Inflammatory macrophage (primary cell): ENCODE measurements around the gene HSD11B2.

ENCODE experiments used
- DNase-seq, 2 donors: peaks; one replicate each; pipeline ENCODE4 v3.0.0-alpha.2; 2020 to 2022
- total RNA-seq, 18 experiments: gene quantifications; one replicate each; lab custom pipeline; 2026; ENCODE audit warnings: mixed read lengths in 6 of 18, inconsistent platforms in 2 of 18; lab: John Stamatoyannopoulos, UW

The HSD11B2 gene
- total RNA-seq: 0 to 0.43 (median 0.15) reads per million in 18 experiments

DNA sequence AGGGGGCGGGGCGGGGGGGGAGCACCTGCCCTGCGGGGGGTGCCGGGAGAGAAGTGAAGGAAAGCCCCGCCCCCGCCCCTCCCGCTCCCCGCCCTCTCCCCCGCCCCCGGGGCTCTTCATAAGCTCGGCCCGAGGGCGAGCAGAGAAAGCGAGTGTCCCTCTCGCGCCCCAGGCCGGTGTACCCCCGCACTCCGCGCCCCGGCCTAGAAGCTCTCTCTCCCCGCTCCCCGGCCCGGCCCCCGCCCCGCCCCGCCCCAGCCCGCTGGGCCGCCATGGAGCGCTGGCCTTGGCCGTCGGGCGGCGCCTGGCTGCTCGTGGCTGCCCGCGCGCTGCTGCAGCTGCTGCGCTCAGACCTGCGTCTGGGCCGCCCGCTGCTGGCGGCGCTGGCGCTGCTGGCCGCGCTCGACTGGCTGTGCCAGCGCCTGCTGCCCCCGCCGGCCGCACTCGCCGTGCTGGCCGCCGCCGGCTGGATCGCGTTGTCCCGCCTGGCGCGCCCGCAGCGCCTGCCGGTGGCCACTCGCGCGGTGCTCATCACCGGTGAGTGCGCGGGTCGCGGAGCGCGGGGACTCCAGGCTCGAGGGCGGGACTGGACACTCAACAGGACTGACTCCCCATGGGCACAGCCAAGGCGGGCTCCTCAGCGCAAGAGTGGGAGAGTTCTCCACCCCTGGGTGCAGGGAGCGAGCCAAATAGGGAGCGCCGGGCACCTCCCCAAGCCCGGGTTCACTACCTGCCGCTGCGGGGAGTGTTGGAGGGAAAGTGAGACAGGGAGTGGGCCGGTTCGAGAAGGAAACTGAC is at the start of gene HSD11B2:
HSD11B2 (plus strand) TSS at position 145 of the 798 bp plus-strand sequence; CDS start at position 273, 128 bp downstream.
- peak; percentile 39 to 66 for DNase-seq

DNA sequence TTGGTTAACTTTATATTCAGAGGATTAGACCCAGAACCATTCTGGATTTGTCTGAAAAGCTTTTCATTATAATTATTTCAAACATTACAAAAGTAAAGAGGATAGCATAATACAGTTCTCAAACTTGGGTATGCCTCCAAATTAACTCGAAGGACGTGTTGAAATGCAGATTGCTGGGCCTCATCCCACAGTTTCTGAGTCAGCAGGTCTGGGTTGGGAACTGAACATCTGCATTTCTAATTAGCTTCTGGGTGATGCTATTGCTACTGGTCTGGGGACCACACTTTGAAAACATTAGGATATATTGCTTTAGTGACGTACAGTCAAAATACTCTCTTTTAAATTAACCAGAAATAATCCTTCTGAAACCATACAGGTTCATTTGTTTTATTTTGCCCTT is 47.6 kb upstream of the HSD11B2 start:
- DNase-seq: peak; percentile 24 to 47

DNA sequence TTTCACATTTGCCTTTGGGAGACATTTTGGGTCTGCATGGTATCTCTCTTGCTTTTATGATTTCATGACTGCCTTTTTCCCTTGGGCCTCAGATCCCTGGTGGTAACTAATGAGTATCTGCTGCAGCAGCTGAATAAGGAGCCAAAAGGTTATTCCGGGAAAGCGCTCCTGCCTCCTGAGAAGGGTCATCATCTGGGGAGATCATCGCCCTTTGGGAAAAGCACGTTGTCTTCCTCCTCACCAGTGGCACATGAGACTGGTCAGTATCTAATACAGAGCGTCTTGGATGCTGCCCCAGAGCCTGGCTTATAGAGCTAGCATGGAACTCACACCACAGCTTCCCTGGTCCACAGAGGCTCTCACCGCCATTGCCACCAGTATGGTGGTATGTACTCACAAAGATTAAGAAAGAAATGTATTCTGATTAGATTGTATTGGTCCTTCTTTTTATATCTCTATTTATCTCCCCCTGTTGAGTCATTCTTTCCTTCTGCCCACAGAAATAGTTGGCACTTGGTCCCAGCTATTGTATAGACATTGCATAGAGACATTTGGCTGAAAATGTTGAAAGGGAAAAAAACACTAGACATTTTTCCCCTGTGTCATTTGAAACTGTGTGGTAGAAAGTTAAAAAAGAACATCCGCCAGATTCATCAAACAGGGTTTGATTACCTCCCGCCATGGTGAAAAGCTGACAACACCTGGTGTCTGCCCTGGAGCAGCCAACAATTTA is 46.0 kb upstream of the HSD11B2 start:
- DNase-seq: no peak

DNA sequence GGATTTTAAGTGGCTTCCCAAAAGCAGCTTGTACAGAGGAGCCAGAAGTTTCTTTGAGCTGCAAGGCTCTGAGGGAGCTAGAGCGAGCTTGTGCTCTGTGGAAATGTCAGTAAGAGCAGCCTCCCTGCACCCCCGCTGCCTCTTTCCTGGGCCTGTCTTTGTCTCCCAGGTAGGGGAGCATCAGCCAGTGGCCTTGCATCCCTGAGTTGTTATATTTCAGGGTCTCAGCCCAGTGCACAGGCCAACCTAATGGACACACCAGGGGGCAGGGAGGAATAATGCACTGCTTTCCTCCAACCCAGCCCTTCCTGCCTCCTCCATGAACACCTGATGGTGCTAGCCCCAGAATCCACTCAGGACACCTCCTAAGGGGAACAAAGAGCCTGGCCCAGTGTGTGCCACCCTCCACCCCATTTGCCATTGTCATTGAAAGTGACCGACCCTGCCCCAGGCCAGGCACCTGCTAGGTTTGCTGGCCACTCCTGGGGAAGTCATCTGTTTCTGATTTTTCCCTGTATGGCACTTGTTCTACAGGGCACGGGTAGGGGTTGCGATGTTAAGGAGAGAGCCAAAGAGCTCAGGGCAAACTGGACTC is 44.0 kb upstream of the HSD11B2 start:
- no peak for DNase-seq

DNA sequence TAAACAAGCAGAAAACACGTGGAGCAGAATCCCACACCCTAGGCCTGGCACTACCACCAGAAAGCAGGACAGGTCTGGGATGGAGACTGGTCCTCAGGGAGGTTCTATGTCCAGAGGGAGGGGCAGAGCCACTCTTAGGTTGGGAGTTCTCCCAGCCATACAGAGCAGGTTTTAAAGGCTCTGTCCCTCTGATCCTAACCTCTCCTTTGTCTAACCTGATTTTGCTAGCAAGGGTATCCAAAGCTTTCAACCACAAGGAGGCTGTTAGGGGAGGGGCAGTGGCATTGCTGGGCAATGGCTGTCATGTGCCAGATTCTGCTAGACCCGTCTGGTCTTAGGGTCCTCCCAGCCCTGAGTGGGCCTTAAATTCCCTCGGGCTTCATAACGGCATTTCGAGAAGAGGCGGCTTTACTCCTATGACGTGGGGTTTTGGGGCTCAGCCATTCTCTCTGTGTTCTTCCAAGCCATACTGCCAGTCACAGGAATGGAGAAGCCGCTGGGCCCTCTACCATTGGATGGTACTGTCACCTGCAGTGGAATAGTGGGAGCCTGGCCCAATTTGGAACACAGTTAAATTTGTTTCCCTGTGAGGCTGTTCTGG is 43.3 kb upstream of the HSD11B2 start:
- DNase-seq: no peak

DNA sequence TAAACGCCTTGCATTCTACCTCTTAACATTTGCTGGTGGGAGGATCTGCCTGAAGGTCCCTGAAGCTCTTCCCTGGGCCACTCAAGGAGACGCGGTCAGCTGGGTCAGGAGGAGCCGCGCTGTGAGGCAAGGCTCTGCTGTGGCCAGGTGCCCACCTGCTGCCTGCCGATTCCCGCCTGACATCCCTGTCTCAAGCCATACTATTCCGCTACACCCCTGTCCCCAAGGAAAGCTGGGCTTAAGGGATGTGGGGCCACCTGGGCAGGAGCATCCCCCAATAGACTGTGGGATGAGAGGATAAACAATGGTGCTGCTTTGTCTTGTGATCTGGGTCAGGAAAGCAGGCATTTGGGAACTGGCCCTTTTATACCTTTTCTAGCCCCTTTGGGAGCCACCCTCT is 42.7 kb upstream of the HSD11B2 start:
- no peak for DNase-seq

DNA sequence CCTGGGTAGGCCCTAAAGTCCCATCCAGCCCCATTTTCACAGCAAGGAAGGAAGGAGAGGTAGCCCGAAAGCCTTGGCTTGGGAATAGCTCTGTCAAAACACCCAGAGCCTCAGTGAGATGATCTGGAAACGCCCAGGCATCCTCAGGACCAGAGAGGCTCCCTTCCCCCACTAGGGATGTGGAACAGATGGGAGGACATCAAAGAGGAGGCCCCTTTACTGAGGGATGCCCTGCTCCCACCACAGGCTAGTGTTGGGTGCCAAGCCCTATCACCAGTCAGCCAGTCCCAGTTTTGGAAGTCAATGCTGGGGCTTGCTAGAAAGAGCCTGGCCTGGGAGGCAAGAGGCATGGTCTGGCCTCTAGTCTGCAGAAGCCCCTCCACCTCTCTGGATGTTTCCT is 42.3 kb upstream of the HSD11B2 start:
- DNase-seq: no peak

DNA sequence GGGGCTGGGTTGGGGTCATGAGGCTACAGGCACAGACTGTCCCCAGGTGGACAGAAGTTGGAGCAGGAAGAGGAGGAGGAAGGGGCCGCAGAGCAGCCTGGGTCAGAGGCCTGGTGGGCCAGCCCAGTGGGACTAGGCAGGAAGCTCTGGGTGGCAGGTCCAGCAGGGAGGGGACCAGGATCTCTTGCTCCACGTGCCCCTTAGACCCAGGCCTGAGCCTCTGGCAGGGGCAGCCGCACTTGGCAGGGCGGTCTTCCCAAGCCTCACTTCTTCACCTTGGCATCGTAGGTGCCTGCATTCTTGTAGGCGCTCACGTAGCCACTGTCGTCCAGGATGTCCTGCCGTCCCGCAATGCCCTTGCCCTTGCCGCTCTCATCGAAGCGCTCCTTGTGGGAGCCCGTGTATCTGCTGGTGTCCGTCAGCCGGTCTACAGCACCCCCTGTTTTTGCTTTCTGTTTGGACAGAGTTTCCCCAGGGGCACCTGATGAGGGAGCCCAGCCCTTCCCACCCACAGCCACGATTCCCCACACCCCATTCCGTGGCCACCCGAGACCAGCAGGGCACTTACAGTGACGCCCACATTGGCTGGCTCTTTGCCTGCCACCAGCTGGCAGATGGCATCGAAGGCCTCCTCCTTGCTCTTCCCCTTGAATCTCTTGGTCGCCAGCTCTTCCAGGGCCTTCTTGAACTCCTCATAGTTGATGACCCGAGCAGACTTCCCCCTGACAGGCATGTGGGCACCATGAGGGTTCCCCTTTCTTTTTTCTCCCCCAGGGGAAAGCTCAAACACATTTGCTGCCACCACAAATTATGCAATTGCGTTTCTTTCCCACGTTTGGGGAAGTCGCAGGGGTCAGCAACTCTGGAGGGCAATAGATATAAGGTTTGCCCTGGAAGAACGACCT is 40.8 kb upstream of the HSD11B2 start:
- DNase-seq: peak; percentile 96 to 98

DNA sequence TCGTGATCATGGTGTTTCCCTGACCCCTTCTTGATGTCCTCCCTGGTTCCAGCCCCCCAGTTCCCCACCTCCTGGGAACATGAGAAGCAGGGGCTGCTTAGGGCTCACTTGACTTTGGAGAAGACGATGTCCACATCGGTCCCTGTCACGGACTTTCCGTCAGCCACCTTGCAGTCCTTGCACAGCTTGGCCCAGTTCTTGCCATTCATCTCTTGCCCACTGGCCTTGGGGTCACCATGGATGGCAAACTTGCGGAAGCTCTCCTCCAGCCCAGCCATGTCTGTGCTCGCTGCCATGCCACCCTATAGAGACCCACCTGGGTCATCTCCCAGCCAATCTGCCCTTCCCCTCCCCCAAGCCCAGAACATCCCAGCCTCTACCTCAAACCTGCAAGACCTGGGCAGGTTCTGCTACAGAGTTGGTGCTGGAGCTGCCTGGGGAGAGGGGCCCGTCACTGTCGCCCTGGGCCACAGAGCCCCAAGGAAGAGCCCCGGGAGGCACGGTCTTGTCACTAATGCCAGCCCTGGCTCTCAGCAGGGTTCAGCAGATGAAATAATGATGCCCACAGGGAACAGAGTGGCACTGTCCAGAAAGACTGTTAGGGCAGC is 40.0 kb upstream of the HSD11B2 start:
- no peak for DNase-seq

DNA sequence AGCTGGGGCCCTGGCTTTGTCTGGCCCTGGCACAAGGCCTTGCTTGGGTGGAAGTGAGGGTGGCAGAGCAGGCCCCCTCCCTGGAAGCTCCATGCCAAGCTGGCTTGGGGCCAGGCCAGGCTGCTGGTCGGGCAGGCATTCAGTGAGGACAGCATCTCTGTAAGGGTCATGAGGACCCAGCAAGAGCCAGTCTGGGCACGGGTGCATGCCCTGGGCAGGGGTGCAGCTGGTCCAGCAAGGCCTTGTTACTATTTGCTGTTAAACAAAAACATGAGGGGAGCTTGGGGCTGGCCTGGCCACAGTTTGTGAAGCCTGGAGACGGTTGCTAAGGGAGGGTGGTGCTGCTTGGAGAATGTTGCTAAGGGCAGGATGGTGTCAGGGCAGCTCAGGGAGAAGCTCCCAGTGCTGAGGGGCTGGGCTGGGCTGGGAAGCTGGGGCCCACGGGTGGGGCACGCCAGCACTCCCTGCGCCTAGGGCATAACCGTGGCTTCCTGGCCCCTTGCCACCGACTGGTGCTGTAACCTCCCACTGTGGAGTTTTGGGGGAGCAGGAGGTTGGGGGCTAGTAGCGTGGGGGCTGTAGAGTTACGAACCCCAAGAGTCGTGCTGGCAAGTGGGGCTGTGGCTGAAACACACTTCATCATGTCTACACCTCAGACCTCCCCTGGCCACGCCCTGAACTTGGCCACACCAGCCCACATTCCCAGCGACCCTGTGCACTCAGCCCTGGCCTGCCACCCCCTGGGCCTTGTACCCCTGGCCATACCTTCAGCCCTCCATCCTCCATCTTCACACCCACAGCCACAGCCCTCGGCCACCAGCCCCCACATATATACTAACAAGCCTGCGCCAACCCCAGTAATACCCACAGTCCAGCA is 39.3 kb upstream of the HSD11B2 start:
- DNase-seq: no peak

DNA sequence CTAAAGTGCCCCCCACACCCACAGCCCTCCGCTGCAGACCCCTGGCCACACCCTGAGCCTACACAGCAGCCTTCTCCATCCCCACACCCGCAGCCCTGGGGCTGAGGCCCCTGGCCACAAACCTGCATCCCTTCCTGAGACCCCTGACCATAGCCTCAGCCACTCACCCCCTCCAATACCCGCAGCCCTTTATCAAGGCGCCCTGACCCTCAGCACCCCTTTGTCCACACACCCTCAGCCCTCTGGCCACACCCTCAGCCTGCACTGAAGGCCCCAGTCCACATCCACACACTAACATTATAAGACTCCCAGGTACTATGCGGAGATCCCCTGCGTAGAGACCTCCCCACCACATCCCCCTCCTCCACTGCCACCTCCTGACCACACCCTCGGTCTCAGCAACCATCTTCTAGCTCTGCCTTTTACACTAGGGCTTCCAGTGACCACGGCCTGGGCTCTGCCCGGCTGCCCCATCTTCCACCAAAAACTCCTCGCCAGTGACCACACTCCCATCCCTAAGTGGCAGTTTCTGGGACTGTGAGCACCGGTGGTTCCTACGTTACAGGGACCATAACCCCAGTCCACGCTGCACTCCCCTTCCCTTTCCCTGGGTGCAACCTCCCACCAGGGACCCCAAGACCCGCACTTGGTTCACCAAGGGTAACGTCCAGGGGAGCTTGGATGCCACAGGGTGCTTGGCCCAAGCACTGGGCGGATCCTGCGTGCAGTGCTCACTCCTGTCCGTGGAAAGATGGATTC is 38.4 kb upstream of the HSD11B2 start:
- no peak for DNase-seq

DNA sequence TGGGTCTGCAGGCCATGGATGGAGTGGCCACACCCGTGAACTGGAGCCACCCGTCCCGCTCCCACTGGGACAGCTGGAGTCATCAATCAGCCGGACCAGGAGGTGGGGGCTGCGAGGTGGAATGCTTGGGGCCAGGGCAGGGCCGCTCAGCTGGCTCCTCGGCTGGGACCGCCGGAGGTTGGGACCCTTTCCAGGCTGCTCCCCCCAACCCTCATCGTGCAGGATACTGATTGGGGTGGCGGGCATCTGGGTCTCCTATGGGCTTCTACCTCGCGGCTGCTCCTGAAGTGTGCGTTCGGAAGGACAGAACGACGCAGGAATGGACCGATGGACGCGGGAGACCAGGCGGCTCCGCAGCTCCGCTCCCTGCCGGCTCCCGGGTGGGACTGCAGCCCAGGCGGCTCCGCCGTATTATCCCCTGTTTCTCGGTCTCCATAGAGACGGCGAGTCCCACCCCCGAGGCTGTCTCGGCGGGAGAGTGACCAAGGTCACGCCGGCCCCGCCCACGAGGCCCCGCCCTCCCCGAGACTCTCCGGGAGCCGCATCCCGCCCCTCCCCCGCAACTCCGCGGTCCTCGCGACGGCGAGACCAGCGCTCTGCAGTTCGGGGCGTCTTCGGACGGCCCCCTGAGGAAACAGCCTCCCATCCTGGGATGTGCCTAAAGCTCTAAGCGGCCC is 37.7 kb upstream of the HSD11B2 start, which contains the start of gene TPPP3:
TPPP3 (minus strand) TSS at position 388 of the 677 bp plus-strand sequence. CDS start 2,387 bp downstream, outside the sequence.
- DNase-seq: peak; percentile 47 to 54

DNA sequence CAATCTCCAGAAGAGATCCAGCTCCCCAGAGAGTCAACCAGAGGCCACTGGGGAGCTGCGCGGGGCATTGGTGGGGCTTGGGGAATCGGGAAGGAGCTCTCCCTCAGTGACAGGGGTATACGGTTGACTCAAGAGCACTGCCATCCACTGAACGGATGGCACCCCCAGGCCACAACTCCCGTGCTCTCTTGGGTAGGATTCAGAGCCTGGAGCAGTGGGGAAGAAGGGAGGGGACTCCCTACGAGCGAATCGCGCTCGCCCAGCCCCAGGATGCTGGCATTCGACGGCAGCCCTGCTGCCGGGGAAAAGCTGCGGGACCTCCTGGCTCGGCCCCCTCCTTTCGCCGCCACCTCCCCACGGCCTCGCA is 37.1 kb upstream of the HSD11B2 start:
- no peak for DNase-seq

DNA sequence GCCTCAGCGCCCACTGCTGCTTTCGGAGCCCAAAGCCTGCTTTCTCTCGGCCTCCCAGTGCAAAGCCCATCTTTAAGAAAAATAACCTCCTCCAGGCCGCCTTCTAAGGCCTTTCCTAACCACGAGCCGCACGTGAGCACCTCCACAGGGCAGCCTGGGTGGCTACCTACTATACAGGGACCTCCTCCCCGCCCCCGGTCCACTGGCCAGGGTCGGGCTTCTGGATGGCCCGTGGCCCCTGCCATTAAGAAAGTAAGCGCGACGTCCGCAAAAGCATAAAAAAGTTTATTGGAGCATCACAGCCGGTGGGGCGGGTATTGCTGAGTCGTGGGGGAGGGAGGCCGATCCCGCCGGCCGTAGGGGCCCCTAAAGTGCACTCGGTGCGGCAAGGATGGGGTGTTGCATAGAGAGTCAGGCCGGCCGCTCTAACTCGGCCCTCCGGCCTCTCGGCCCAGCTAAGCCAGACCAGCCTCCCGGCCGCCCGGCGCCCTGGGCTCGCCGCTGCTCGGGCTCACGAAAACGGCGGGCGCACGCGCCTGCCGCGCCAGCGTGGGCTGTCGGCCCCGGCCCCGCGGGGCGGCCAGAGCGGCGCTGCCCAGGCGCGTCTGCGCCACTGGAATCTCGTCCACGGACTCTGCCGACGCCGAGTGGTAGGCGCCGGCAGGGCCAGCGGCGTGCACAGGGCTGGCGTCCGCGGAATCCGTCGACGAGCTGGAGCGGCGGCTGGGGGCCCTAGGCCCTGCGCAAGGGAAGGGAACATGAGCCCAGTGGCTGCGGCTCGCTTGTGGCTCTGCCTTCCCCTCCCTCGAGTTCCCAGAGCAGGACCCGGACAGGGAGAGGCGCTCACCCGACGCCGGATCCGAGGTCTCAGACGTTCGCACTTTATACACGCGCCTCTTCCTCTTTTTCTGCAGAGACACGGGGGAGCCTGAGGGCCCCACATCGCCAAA is 36.5 kb upstream of the HSD11B2 start:
- peak; percentile 53 to 61 for DNase-seq

DNA sequence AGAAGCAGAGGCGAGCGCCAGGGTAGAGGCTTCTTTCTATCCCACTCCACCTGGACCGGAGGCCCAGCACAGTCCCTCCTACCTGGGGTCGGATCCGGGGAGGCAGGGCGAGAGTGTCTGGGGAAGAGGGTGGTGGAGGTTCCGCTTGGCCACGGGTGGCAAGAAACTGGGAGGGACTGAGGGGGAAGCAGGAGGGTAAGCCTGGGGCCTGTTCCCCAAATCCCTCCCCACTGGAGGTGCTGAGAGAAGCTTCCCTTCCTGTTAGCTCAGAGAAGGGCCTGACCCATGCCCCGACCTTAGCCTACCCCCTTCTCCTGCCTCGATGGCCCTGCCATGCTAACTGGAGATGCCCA is 35.8 kb upstream of the HSD11B2 start:
- DNase-seq: peak in 1 of 2 donors; percentile 30

DNA sequence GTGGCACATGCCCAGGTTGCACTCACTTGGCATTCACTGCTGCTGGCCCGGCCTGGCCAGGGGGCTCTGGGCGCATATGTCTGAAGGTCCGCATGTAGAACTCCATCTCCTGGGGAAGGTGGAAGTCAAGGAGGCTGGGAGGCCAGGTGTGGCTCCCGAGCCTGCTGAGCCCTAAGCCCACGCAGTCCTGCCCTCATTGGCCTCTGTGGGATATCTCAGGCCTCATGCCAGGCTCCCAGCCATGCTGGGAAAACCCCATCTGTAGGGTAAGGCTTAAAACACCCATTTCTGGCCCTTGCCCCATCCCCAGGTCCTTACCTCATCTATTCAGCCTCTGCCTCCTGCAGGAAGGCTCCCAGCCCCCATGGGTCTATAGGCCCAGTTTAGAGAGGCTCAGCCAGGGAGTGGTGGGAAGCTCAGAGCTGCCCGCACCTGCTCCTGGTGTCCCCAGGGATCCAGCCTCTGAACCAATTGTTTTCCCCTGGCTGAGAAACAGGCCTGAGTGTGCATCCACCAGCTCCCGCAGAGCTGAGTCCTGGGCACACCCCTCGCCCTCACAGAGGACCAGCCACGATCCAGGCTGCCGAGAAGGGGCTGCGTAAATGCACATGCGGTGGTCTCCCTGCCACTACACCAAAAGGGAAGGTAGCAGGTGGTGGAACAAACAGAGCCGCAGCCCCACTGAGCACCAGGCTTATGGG is 35.3 kb upstream of the HSD11B2 start:
- no peak for DNase-seq
